CD4-positive, alpha-beta T cell treated with Interleukin-12 subunit alpha and Interleukin-12 subunit beta, for 1 hour (primary cell): ENCODE results near the gene GTF3A.

Source experiments
- DNase-seq: peaks from one replicate; pipeline ENCODE4 v3.0.0-alpha.2; 2020

Gene GTF3A

DNA sequence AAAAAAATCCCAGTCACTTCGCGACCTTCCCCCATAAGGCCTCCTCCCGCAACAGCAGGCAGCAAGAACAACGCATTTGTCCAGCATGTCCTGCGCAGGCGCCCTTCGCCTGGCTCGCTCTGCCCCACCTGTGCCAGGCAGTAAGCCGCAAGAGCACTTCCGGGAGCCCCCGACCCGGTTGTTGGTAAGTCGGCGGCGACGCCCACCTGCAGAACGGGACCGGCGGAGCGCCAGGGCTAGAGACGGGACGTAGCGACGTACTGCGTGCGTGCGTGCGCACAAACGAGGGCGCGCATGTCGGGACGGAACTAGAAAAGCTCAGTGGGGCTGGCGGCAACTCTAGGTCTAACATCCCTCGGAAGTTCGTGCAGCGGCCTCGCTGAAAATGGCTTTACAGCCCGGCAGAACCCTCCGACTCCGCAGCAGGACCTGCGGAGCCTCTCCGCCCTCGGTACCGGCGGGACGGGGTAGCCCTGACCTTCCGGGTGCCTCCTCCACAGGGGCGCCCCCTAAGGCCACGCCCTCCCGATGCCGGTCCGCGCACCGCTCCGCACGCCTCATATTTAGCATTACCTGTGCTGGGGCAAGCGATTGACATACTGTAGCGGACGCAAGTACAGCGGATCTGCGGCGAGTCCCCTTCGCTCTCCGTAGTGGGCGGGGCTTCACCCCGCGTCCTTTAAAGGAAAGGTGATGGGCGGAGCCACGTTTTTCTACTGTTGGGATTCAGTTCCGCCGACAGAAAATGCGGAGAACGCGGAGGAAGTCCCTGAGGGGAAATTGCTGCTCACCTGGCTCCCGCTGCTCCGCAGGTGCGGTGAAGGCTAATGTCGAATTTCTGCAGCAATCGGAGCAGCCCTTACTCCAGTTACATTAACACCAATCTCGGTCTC is 25.8 kb downstream of the GTF3A start, which contains the start of gene MTIF3:
MTIF3 (minus strand) TSS at position 629 of the 893 bp plus-strand sequence. CDS start 10,116 bp downstream, outside the sequence.
- DNase-seq: peak; percentile 98

DNA sequence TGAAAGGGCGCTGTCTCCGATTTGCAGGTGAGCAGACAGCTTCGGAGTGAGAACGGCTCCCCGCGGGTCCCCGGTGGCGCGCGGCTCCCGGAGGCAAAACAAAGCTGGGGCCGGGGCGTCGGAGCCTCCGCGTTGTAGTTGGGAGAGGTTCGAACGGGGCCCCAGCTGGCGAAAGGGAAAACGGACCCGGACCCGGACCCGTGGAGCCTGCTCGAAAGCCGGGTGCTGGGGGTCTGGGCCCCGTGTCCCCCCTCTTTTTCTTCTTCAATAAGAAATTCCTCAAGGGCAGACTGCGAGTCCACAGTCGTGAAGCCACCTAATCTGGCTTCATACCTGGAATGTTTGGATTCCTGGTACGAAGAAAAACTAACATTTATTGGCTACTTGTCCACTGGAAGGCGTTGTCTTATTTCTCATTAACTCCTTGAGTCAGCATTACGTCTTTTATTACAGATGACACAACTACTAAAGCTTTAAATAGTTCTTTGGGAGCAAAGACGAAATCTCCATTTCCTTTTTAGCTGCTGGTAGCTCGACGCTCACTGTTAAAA is 26.6 kb downstream of the GTF3A start:
- DNase-seq: peak; percentile 23

DNA sequence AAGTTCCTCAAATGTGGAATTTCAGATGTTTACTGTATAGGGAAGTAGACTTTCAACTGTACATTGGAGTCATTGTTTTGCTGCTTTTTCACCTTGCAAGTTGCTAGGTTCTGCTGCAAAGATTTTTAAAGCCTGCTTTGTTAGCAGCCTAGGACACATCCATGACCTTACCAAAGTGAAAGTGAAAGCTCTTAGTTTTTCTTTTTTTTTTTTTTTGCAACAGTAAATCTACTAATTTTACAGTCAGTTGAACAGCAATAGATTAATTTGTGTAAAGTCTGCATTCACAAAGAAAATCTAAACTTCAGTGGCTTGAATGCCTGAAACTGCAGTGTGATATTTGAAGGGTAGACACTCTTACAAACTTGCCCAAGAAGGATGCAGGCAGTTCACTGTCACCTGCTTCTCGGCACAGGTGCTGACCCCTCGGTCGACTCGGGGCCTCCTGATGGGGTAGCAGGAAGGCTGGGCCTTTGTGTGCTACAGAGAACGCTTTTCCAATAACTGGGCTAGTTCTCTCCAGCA is 31.0 kb downstream of the GTF3A start:
- peak; percentile 9 for DNase-seq

DNA sequence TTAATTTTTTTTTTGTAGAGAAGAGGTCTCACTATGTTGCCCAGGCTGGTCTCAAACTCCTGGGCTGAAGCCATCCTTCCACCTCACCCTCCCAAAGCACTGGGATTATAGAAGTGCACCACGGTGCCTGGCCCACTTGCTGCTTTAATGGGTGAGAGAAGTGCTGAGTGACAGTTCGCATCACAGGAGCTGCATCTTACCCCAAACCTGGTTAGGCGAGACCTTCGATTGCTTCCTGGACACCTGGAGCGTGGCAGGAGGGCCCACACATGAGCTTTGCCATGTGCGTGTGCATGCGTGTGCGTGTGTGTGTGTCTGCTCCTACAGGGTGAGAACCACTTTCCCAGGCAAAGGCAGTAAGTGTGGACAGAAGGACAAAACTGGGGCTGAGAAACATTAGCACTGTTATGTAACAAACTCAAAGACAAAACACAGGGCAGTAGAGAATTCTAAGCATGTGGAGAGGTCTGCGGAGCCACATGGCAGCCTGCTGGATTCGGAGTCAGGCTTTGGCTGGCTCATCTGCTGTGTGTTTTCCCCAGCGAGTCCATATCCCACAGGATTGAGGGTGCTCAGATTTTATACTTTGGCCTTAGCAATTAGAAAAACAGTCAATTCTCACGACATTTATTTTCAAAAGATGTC is 37.6 kb downstream of the GTF3A start:
- DNase-seq: no peak

DNA sequence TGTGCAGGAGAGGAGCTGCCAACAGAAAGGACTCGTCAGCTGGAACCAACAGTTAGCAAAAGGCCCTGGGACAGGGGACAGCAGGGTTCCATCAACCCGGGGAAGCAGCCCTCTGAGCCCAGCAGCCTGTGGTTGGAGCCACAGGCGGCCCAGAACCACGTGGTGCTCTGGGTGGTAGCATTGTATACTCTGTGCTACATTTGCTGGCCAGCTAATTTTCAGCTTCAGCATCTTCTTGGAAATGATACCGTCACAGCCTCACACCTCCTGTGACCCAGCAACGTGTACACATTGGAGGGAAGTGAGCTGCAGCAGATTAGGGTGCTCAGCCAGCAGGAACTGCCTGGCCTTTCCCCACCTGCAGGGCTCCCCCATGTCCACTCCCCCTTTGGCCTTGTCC is 39.1 kb downstream of the GTF3A start:
- no peak for DNase-seq

DNA sequence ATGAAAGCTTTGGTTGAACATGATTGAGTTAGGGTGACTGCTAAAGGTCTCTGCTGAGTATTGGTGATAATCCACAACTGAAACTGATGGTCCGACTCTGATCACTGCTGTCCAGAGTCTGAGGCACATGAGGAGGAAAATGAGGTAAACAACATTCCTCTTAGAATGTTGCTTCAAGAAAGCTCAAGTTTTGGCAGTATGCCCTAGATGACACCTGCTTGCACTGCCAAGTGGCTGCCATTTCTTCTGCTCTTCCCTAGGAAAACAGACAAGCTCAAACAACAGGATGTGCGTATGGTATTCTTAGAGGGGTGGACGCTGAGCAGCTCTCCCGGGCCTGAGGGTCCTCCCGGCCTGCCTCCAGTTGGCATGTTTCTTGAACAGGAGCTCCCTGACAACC is 41.2 kb downstream of the GTF3A start:
- no peak for DNase-seq

DNA sequence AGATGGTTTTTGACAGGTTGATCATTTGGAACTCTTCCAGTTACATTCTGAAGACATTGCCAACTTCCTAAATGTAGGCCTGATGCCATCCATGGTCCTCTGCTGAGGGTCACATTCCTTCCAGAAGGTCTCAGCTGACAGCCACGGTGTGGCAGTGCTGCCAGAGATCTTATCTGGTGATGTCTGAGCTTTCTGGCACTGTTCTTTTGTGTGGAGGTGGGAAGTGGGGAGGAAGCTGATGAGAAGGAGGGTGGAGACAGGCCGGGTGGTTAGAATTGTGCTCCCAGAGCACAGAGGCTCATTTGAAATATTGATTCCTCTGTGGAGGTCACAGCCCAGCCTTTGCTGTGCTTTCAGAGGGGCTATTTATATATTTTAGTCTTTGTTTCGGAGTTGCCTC is 42.1 kb downstream of the GTF3A start:
- no peak for DNase-seq

DNA sequence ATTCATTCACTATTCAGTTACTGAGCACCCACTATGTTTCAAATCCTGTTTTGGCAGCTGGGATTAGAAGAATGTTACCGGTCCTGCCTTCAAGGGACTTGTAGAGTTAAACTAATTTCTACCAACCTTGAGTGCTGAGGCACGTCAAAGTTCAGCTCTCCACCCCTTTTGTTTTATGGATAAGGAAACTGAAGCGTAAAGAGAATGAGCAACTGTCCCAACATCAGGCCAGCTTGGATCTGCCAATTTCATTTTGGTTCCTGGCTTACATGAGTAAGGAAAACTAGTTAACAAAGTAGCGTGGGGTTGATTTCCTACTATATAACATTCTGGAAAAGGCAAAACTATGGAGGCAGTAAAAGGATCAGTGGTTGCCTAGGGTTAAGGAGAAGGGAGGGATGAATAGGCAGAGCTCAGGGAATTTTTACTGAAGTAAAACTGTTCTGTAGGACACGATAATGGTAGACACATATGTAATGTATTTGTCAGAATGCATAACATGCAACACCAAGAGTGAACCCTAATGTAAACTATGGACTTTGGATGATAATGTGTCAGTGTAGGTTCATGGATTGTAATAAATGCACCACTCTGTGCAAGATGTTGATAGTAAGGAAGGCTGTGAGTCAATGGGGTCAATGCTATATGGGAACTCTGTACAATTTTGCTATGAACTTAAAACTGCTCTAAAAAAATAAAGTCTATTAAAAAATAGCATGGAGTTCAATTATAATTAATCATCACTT is 45.8 kb downstream of the GTF3A start:
- no peak for DNase-seq

DNA sequence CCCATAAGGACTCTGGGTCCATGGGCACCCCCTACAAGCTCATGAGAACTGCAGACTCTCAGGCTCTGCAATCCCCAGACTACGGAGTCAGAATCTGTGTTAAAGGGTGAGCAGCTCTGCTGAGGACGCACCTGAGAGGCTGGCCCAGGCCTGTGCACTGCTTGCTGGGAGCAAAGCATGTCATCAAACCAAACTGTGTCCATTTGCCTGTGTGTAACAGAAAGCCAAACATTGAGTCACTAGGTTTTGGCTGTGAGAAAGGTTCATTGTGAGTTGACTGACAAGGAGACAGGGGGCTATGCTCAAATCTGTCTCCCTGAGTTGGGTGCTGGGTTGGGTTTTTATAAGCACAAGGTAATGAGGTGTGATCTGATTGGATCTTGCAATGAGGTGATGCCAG is 48.0 kb downstream of the GTF3A start:
- DNase-seq: no peak

DNA sequence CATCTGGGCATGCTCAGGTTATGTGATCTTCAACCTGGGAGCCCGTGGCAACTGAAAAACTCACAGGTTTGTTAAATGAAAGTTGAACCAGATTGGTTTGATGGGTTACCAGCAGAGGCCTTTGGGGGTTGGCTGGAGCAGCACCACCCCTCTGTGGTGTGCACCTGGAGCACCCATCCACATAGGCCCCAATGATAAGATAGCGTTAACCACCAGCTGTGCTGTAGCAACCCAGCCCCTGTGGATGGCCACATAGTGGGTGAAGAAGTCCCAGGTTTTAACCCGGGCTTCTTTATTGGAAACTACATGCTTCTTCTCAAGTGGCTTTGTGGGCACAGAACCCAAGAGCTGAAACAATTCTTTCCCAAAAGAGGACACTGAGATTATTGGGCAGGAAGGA is 48.5 kb downstream of the GTF3A start:
- no peak for DNase-seq

DNA sequence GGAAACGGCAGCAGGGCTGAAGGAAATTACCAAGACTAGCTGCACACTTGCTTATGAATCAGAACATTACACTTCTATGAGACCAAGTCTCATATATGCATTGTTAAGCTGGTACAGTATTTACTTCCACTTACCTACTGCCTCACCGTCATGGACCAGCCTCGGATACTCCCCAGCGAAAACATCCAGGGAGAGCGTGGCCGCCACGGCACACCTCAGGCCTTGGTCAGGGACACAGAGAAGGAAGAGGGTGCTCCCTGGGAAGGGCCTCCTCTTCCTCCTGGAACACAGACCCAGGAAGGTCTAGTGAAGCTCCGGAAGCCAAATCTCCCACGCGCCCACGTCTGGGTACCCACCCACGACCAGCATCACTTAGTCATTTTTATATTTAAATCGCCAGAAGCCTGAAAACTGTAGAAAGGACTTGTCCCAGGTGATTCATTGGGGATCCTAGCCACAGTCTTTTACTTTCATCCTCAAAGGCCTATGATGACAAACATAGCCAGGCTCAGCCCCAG is 50.4 kb downstream of the GTF3A start:
- no peak for DNase-seq

DNA sequence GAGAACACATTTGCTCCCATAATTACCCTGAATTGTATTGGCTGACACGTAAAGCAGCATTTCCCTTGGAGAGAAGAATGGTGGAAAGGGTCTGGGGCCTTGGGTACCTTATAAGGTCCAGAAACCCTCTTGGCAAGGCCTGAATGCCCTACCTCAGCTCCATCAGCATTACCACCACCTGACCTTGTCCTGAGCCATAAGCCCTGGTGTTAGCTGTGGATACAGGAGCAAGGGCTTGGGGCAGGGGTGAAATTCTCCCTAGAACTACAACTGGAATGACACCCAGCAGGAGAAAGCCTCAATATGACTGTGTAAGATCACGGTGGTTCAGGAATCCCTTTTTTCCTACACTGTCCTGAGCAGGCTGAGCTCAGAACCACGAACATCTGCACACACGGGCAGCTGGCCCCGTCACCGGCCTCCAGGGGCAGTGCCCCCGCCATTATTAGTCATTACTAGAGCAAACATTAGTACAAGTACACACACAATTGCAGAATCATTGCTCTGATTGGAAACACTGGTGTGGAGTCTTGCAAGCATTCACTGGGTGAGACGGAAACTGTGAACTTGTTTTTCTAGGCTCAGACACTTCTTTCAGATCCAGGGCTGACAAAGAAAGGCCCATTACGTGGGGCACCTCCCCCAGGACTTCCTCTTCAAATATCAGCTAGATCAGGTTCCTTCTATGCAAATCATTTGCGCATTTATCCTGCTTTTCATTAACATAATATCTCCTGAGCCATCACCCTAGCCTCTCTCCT is 52.7 kb downstream of the GTF3A start:
- peak; percentile 3 for DNase-seq

DNA sequence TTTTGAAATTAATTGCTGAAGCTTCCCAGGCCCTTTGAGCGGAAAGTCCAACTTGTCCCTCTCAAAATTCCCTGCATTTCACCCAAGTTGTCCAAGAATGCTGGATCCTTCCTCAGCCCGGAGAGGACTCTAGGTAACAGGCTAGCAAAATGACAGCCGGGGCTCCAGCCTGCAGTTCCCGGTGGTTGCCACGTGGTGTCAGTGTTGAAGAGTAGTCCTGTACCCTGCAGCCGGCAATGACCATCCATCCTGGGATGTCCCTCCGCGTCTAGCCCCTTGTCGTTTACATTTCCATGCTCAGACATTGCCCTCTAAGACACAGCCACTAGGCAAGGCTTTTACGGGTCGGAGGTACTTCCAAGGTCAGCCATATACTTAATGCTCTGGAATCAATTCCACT is 57.3 kb downstream of the GTF3A start:
- DNase-seq: peak; percentile 17

DNA sequence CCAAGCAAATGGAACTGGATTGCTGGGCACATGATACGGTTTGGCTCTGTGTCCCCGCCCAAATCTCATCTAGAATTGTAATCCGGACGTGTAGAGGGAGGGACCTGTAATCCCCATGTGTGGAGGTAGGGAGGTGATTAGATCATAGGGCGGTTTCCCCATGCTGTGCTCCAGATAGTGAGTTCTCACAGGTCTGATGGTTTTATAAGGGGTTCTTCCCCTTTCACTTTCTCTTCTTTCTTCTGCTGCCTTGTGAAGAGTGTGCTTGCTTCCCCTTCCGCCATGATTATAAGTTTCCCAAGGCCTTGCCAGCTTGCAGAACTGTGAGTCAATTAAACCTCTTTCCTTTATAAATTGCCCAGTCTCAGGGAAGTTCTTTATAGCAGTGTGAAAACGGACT is 58.6 kb downstream of the GTF3A start:
- peak; percentile 30 for DNase-seq

DNA sequence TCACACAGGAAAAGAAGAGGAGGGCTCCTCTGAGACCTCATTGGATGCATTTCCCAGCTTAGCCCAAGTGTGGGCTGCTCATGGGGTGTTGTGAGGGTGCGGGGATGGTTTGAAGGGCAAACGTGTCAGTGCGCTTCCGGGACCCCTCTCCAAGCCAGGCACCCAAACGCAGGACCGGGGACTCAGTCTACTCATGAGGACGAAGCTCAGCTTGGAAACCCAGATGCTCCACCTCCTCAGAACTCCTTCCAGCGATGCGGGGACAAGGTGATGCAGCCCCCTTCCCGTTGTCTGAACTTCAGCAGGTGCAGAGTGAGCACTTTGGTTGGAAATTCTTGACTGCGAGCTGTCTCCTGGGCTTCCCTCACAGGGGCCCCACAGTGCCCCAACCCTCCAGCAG is 59.0 kb downstream of the GTF3A start:
- DNase-seq: no peak
